Activated T-helper 2 cell treated with anti-CD3 and anti-CD28 coated beads, Interferon-gamma antibody, Interleukin-2, Interleukin-4, amounts not matched to agents 10 μg/mL and 5 μg/mL and 100 μg/mL, durations not matched to agents 14 hours and 24 hours and 36 hours (primary cell): ENCODE data around the gene SNF8. TPM values are rescaled to one million over a fixed set of nuclear protein-coding genes. Genes with fewer than 3 reads are reported as not detected.
"Not testable (repeated sequence)": the region's sequence is repeated elsewhere in the genome, so short reads cannot be mapped to it uniquely, and the experiment has no call there.

Experiments used
- DNase-seq: peaks from one replicate; pipeline ENCODE4 v3.0.0; 2021; ENCODE audit warnings: low spot score
- H3K27ac Mint-ChIP-seq: one replicate; pipeline ENCODE4 v1.8.0; 2021; ENCODE audit warnings: mixed read lengths
- H3K27me3 Mint-ChIP-seq: one replicate; pipeline ENCODE4 v1.8.0; 2021; ENCODE audit warnings: low read depth, mixed read lengths
- H3K36me3 Mint-ChIP-seq: one replicate; pipeline ENCODE4 v1.8.0; 2021; ENCODE audit warnings: low read depth, mixed read lengths
- H3K4me1 Mint-ChIP-seq: one replicate; pipeline ENCODE4 v1.8.0; 2021; ENCODE audit warnings: low read depth, mixed read lengths
- H3K4me3 Mint-ChIP-seq: one replicate; pipeline ENCODE4 v1.8.0; 2021; ENCODE audit warnings: low read depth, mild to moderate bottlenecking, moderate library complexity, mixed read lengths
- H3K9me3 Mint-ChIP-seq: one replicate; pipeline ENCODE4 v1.8.0; 2021; ENCODE audit warnings: mixed read lengths
- intact Hi-C: fragments of 100-400 bp; cut with micrococcal nuclease; formaldehyde crosslinking; loops from one replicate; pipeline ENCODE4 v1.15.1; 2023
- total RNA-seq: library from RNA; stranded (reverse); gene quantifications from 2 replicates; pipeline ENCODE4 v1.2.3, GENCODE V29; 2022

Gene SNF8
- total RNA-seq, 1 donor from 2014 or later = 145 TPM

- no peak for DNase-seq
- Mint-ChIP-seq H3K4me1 (no peaks in the 10 kb centered on the region), H3K27ac (no peak overlapping the region), H3K36me3 (no peaks in the 10 kb centered on the region), H3K4me3 (no peak overlapping the region), H3K9me3 (no peaks in the 10 kb centered on the region), H3K27me3 (peaks cover 22% of the 10 kb centered on the region)
- intact Hi-C loops = no loop called here
These were observed 17.0 kb upstream of the SNF8 start for GRCh38 chr17:48961516-48962233.

GRCh38 chr17:48960834-48961515 lies 16.3 kb upstream of the SNF8 start:
- Mint-ChIP-seq H3K36me3 (no peaks in the 10 kb centered on the region), H3K27me3 (peaks cover 22% of the 10 kb centered on the region), H3K9me3 (no peaks in the 10 kb centered on the region), H3K4me3 (no peak overlapping the region), H3K4me1 (no peaks in the 10 kb centered on the region), H3K27ac (no peak overlapping the region)
- no peak for DNase-seq
- intact Hi-C loops = no loop called here

- intact Hi-C loops = no loop called here
- no peaks in the 10 kb centered on the region for H3K9me3 Mint-ChIP-seq
- DNase-seq = no peak
These were observed 9.7 kb upstream of the SNF8 start for GRCh38 chr17:48954300-48954755.

GRCh38 chr17:48952904-48953303 lies 8.3 kb upstream of the SNF8 start:
- DNase-seq = no peak
- intact Hi-C loops = no loop called here
- H3K27ac Mint-ChIP-seq = peak overlapping the region; percentile 51

More at GRCh38 chr17:48954300-48954755, 9.7 kb upstream of the SNF8 start:
- no peak overlapping the region for H3K27ac Mint-ChIP-seq
- no peak overlapping the region for H3K4me3 Mint-ChIP-seq
- H3K27me3 Mint-ChIP-seq = peaks cover 11% of the 10 kb centered on the region
- H3K4me1 Mint-ChIP-seq = peaks cover 4% of the 10 kb centered on the region
- no peaks in the 10 kb centered on the region for H3K36me3 Mint-ChIP-seq

GRCh38 chr17:48951572-48951971 lies 6.9 kb upstream of the SNF8 start:
- H3K4me1 Mint-ChIP-seq = peaks cover 4% of the 10 kb centered on the region
- peaks cover 8% of the 10 kb centered on the region for H3K27me3 Mint-ChIP-seq
- H3K9me3 Mint-ChIP-seq = no peaks in the 10 kb centered on the region
- H3K4me3 Mint-ChIP-seq = no peak overlapping the region
- DNase-seq = no peak
- no peaks in the 10 kb centered on the region for H3K36me3 Mint-ChIP-seq
- no peak overlapping the region for H3K27ac Mint-ChIP-seq
- intact Hi-C loops = no loop called here

More at GRCh38 chr17:48952904-48953303, 8.3 kb upstream of the SNF8 start:
- H3K4me3 Mint-ChIP-seq = no peak overlapping the region
- H3K27me3 Mint-ChIP-seq = peaks cover 8% of the 10 kb centered on the region
- no peaks in the 10 kb centered on the region for H3K9me3 Mint-ChIP-seq
- H3K4me1 Mint-ChIP-seq = peaks cover 4% of the 10 kb centered on the region
- no peaks in the 10 kb centered on the region for H3K36me3 Mint-ChIP-seq

GRCh38 chr17:48945261-48945651 lies 614 bp upstream of the SNF8 start:
- intact Hi-C loops = loop anchor here (2.0 to 10.0 kb wide), 2 partner anchors 52 to 90 kb away; partner anchors contain the start of gene ATP5MC1
- Mint-ChIP-seq H3K4me1 (peaks cover 12% of the 10 kb centered on the region), H3K36me3 (peaks cover 18% of the 10 kb centered on the region)

GRCh38 chr17:48933035-48933434 lies 11.6 kb downstream of the SNF8 start:
- Mint-ChIP-seq H3K9me3 (no peaks in the 10 kb centered on the region), H3K4me1 (peaks cover 3% of the 10 kb centered on the region), H3K27me3 (no peaks in the 10 kb centered on the region), H3K36me3 (peaks cover 81% of the 10 kb centered on the region), H3K4me3 (no peak overlapping the region), H3K27ac (no peak overlapping the region)
- intact Hi-C loops = no loop called here
- DNase-seq = no peak

More at GRCh38 chr17:48945261-48945651, 614 bp upstream of the SNF8 start:
- Mint-ChIP-seq H3K27ac (peak overlapping the region; percentile 89), H3K4me3 (peak overlapping the region; percentile 100)
- not testable (repeated sequence) for DNase-seq, H3K27me3 Mint-ChIP-seq, H3K9me3 Mint-ChIP-seq

- intact Hi-C loops = no loop called here
- no peaks in the 10 kb centered on the region for H3K27me3 Mint-ChIP-seq
- peaks cover 89% of the 10 kb centered on the region for H3K36me3 Mint-ChIP-seq
- peaks cover 6% of the 10 kb centered on the region for H3K4me1 Mint-ChIP-seq
- no peak for DNase-seq
- H3K9me3 Mint-ChIP-seq = no peaks in the 10 kb centered on the region
- H3K4me3 Mint-ChIP-seq = no peak overlapping the region
- no peak overlapping the region for H3K27ac Mint-ChIP-seq
These were observed 14.2 kb downstream of the SNF8 start for GRCh38 chr17:48930435-48930873.

- Mint-ChIP-seq H3K36me3 (peaks cover 93% of the 10 kb centered on the region), H3K27ac (no peak overlapping the region), H3K4me3 (no peak overlapping the region), H3K4me1 (peaks cover 8% of the 10 kb centered on the region), H3K27me3 (no peaks in the 10 kb centered on the region), H3K9me3 (no peaks in the 10 kb centered on the region)
- intact Hi-C loops = no loop called here
- DNase-seq = no peak
These were observed 14.9 kb downstream of the SNF8 start for GRCh38 chr17:48929812-48930165.

GRCh38 chr17:48928876-48929811 lies 15.5 kb downstream of the SNF8 start:
- no peak overlapping the region for H3K4me3 Mint-ChIP-seq
- no peak overlapping the region for H3K27ac Mint-ChIP-seq
- H3K4me1 Mint-ChIP-seq = peaks cover 8% of the 10 kb centered on the region
- DNase-seq = no peak
- H3K27me3 Mint-ChIP-seq = no peaks in the 10 kb centered on the region
- intact Hi-C loops = no loop called here
- H3K36me3 Mint-ChIP-seq = peaks cover 92% of the 10 kb centered on the region
- H3K9me3 Mint-ChIP-seq = no peaks in the 10 kb centered on the region

- intact Hi-C loops = no loop called here
- H3K4me3 Mint-ChIP-seq = no peak overlapping the region
These were observed 16.5 kb downstream of the SNF8 start for GRCh38 chr17:48927978-48928745.

GRCh38 chr17:48925991-48926342 lies 18.7 kb downstream of the SNF8 start:
- H3K27ac Mint-ChIP-seq = no peak overlapping the region
- intact Hi-C loops = no loop called here
- no peaks in the 10 kb centered on the region for H3K27me3 Mint-ChIP-seq
- no peak for DNase-seq
- peaks cover 7% of the 10 kb centered on the region for H3K4me1 Mint-ChIP-seq
- H3K9me3 Mint-ChIP-seq = no peaks in the 10 kb centered on the region
- H3K36me3 Mint-ChIP-seq = peaks cover 82% of the 10 kb centered on the region
- no peak overlapping the region for H3K4me3 Mint-ChIP-seq

More at GRCh38 chr17:48927978-48928745, 16.5 kb downstream of the SNF8 start:
- Mint-ChIP-seq H3K27me3 (no peaks in the 10 kb centered on the region), H3K9me3 (no peaks in the 10 kb centered on the region), H3K36me3 (peaks cover 87% of the 10 kb centered on the region), H3K27ac (no peak overlapping the region), H3K4me1 (peaks cover 8% of the 10 kb centered on the region)
- no peak for DNase-seq
